Activated CD8-positive, alpha-beta memory T cell treated with anti-CD3 and anti-CD28 coated beads, Interleukin-2, amount 10 ng/mL, durations not matched to agents 7 days and 5 days (primary cell): ENCODE measurements around the gene GDF2. TPM values are rescaled to one million over a fixed set of nuclear protein-coding genes. Genes with fewer than 3 reads are reported as not detected.

Source experiments
- ATAC-seq: fragments of 150-1000 bp; cut with Tn5 transposase; one replicate; pipeline ENCODE4 v1.10.0; 2021; ENCODE audit warnings: moderate library complexity
- CTCF ChIA-PET: fragments of 350-600 bp; sonication (Branson Sonifier 250); formaldehyde crosslinking; loops from one replicate; lab custom pipeline; 2021; ENCODE audit warnings: antibody characterized with exemption; lab: Charles Lee
- DNase-seq: peaks from one replicate; pipeline ENCODE4 v3.0.0-alpha.2; 2020
- H3K27ac Mint-ChIP-seq: one replicate; pipeline ENCODE4 v1.8.0; 2021; ENCODE audit warnings: mild to moderate bottlenecking, mixed read lengths
- H3K27me3 Mint-ChIP-seq: one replicate; pipeline ENCODE4 v1.8.0; 2021; ENCODE audit warnings: mixed read lengths
- H3K36me3 Mint-ChIP-seq: one replicate; pipeline ENCODE4 v1.8.0; 2021; ENCODE audit warnings: mild to moderate bottlenecking, mixed read lengths
- H3K4me1 Mint-ChIP-seq: one replicate; pipeline ENCODE4 v1.8.0; 2021; ENCODE audit warnings: mixed read lengths
- H3K4me3 Mint-ChIP-seq: one replicate; pipeline ENCODE4 v1.8.0; 2021; ENCODE audit warnings: mild to moderate bottlenecking, moderate library complexity, mixed read lengths
- H3K9me3 Mint-ChIP-seq: one replicate; pipeline ENCODE4 v1.8.0; 2022; ENCODE audit warnings: low read depth, mixed read lengths
- total RNA-seq, 2 experiments: library from RNA; stranded (reverse); gene quantifications; one replicate each; pipeline ENCODE4 v1.2.3, GENCODE V29; 2021

GDF2 gene
- total RNA-seq, 2 experiments from 2014 or later, result not detected

DNA sequence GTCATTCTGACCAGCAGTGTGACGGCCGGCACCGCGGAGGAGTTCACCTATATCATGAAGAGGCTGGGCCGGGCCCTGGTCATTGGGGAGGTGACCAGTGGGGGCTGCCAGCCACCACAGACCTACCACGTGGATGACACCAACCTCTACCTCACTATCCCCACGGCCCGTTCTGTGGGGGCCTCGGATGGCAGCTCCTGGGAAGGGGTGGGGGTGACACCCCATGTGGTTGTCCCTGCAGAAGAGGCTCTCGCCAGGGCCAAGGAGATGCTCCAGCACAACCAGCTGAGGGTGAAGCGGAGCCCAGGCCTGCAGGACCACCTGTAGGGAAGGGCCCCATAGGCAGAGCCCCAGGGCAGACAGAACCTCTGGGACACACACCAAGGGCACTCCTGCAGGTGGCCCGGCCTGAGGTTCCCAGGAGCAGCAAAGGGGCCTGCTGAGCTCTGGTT lies 34.9 kb downstream of the GDF2 start:
- CTCF ChIA-PET, result no interaction called here
- ATAC-seq, result no peak
- H3K27me3 Mint-ChIP-seq, result no peaks in the 10 kb centered on the region
- no peak for DNase-seq
- no peaks in the 10 kb centered on the region for H3K9me3 Mint-ChIP-seq
- H3K4me1 Mint-ChIP-seq, result no peaks in the 10 kb centered on the region
- H3K27ac Mint-ChIP-seq, result no peak overlapping the region
- H3K36me3 Mint-ChIP-seq, result no peaks in the 10 kb centered on the region
- H3K4me3 Mint-ChIP-seq, result no peak overlapping the region

DNA sequence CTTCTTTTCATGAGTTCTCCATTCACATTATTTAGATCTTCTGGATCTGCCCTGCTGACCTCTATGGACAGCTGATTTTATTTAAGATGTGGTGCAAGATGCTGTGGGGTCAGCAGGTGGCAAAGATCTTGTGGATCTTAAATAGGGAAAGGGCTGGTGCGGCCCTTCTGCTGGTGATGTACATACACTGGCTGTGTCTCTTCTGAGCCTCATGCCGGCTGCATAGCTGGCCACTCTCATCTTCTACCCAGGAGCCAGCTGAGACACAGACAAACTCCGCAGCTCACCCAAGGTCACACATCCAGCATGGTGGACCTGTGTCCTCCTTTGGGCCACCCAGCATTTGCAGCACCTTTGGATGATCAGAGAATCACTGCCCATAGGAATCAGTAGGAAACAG lies 35.7 kb downstream of the GDF2 start:
- no peak overlapping the region for H3K4me3 Mint-ChIP-seq
- H3K27ac Mint-ChIP-seq, result no peak overlapping the region
- ATAC-seq, result no peak
- H3K27me3 Mint-ChIP-seq, result no peaks in the 10 kb centered on the region
- H3K4me1 Mint-ChIP-seq, result no peaks in the 10 kb centered on the region
- CTCF ChIA-PET, result no interaction called here
- no peak for DNase-seq
- no peaks in the 10 kb centered on the region for H3K36me3 Mint-ChIP-seq
- H3K9me3 Mint-ChIP-seq, result no peaks in the 10 kb centered on the region

DNA sequence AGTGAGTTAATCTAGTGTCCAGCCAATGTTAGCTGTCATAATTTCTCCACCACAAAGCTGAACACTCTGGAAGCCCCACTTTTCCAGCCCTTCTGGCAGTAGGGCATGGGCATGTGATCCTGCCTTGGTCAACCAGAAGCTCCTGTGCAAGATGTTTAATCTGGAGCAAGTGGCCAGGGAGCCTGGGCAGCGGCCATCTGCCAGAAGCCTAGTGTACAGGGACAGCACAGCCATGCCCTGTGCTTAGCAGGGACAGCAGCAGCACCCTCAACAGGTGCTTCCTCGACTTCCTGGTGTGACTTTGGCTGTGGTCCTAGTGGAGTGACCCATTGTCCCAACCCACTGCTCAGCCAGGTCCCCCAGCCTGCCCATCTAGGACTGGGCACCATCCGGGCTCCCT lies 36.2 kb downstream of the GDF2 start:
- H3K9me3 Mint-ChIP-seq, result no peaks in the 10 kb centered on the region
- ATAC-seq (no peak), DNase-seq (no peak)
- no peaks in the 10 kb centered on the region for H3K36me3 Mint-ChIP-seq
- H3K27ac Mint-ChIP-seq, result no peak overlapping the region
- H3K4me3 Mint-ChIP-seq, result no peak overlapping the region
- no peaks in the 10 kb centered on the region for H3K27me3 Mint-ChIP-seq
- CTCF ChIA-PET, result no interaction called here
- H3K4me1 Mint-ChIP-seq, result no peaks in the 10 kb centered on the region

DNA sequence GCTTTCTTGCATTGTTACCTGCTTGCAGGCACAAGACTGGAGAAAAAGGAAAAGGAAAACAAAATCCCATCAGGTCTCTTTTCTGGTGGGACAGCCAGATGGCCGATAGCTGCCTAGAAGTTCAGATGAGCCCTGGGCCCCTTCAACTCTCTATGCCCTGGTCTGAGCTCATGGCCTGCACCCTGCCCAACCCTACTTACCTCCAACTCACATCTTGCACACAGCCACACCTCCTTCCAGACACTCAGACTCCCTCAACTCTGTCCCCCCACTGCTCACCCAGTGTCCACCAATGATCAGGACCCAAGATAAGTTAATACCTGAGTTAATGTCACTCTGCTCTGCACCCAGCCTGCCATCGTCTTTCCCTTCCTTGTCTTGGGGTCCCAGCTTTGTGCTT lies 36.8 kb downstream of the GDF2 start:
- H3K4me1 Mint-ChIP-seq, result no peaks in the 10 kb centered on the region
- H3K27me3 Mint-ChIP-seq, result no peaks in the 10 kb centered on the region
- DNase-seq (no peak), ATAC-seq (no peak)
- H3K36me3 Mint-ChIP-seq, result no peaks in the 10 kb centered on the region
- no peak overlapping the region for H3K4me3 Mint-ChIP-seq
- H3K9me3 Mint-ChIP-seq, result no peaks in the 10 kb centered on the region
- CTCF ChIA-PET, result interaction anchor here (1.6 kb wide), 1 partner anchor 311 kb away, joined by 4 read pairs; no protein-coding TSS in a partner anchor
- no peak overlapping the region for H3K27ac Mint-ChIP-seq

DNA sequence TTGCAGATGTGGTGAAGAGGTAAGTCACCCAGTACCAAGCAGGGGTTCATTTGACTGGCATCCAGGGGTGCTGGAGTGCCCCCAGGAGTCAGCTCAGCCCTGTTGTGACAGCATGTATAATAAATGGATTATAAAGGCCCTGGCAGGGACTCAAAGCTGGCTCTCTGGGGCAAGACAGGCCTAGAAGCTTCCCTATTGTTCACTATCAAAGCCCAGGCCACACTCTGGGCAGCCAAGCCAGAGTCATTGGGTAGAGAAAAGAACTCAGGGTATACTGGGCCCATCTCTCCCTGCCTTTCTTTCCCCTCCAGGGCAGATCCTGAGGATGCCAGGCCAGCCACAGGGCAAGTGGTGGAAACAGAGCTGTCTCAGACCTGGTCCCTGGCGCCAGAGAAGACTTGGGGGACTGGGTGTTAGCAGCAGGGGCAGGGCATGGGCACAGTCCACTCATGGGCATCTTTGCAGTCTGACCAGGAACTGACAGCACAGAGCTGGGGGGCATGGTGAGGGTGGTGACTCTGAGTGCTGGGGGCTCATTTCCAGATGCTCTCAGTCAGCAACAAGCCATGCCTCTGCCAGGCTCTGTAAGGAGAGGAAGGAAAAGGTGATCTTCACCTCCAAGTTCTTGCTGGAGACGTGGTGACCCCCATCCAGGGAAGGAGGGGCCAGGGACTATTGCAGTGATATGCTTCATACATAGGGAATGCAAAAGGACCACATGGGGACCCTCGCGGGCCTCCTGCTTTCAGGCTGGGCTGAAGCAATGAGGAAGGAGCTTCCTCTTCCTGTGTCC lies 37.6 kb downstream of the GDF2 start:
- DNase-seq (no peak), ATAC-seq (no peak)
- H3K9me3 Mint-ChIP-seq, result no peaks in the 10 kb centered on the region
- H3K4me3 Mint-ChIP-seq, result no peak overlapping the region
- CTCF ChIA-PET, result interaction anchor here (1.6 kb wide), 1 partner anchor 311 kb away, joined by 4 read pairs; no protein-coding TSS in a partner anchor
- H3K4me1 Mint-ChIP-seq, result no peaks in the 10 kb centered on the region
- no peak overlapping the region for H3K27ac Mint-ChIP-seq
- H3K36me3 Mint-ChIP-seq, result no peaks in the 10 kb centered on the region
- no peaks in the 10 kb centered on the region for H3K27me3 Mint-ChIP-seq

DNA sequence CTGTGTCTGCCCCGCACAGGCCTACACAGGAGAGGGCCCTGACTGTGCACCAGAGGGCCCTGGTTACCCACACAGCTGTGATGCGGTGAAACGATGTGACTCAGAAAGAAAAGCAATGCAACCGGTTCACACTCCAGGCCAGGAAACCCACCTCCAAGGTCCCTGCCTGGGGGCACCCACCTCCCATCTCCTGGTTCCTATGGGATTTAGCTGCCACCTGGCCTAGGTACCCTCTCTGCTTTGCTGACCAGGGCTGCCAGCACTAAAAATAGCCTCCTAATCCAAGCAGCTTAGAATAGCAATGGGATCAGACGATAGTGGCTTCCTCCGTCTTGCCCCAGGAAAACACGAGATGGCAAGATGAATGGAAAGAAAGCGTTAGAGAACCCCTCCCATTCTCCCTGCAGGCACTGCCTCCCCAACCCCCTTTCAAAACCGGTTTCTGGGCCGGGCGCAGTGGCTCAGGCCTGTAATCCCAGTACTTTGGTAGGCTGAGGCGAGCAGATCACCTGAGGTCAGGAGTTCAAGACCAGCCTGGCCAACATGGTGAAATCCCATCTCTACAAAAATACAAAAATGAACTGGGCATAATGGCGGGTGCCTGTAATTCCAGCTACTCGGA lies 38.3 kb downstream of the GDF2 start:
- Mint-ChIP-seq H3K9me3 (no peaks in the 10 kb centered on the region), H3K4me1 (no peaks in the 10 kb centered on the region), H3K27me3 (no peaks in the 10 kb centered on the region), H3K4me3 (no peak overlapping the region), H3K36me3 (no peaks in the 10 kb centered on the region), H3K27ac (no peak overlapping the region)
- no peak for DNase-seq
- CTCF ChIA-PET, result interaction anchor here (1.6 kb wide), 1 partner anchor 312 kb away, joined by 4 read pairs; no protein-coding TSS in a partner anchor
- no peak for ATAC-seq

DNA sequence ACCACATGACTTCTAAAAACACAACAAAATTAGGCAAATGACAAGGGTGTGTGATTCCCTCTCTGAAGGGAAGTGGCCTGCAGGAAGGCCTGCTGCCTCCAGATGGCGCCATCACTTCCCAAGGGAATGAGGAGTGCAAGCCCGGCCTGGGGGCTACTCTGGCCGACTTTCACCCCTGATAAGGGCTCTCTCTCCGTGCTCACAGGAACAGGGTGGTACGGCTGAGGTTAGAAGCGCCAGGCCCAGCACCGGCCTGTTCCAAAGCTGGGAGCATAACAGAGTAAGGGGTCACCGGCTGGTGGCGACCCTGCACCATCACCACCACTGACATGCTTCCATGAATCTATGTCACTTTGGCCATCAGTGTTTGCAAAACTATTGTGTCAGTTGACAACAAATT lies 39.0 kb downstream of the GDF2 start:
- H3K4me1 Mint-ChIP-seq, result no peaks in the 10 kb centered on the region
- H3K27ac Mint-ChIP-seq, result no peak overlapping the region
- no peaks in the 10 kb centered on the region for H3K9me3 Mint-ChIP-seq
- CTCF ChIA-PET, result interaction anchor here (0.7 kb wide), 1 partner anchor 13 kb away, joined by 3 read pairs; no protein-coding TSS in a partner anchor
- no peak overlapping the region for H3K4me3 Mint-ChIP-seq
- H3K36me3 Mint-ChIP-seq, result no peaks in the 10 kb centered on the region
- no peak for DNase-seq
- no peak for ATAC-seq
- peaks cover 3% of the 10 kb centered on the region for H3K27me3 Mint-ChIP-seq

DNA sequence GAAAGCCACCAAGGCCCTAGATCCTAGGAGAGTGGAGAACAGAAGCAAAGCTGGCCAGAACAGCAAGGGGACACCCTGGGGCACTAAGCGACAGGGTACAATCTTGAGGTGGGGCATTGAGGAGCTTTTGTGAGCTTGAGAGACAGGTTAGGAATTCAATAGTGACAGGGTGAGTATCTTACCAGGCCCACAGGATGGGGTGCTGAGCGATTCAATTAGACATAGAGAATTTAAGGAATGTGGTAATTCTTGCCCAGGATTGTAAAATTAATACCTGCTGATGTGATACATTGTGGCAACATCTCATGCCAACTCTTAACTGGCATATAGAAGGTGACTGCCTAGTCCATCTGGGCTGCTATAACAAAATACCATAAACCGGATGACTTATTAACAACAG lies 39.9 kb downstream of the GDF2 start:
- Mint-ChIP-seq H3K9me3 (no peaks in the 10 kb centered on the region), H3K4me1 (no peaks in the 10 kb centered on the region), H3K4me3 (no peak overlapping the region), H3K27ac (no peak overlapping the region), H3K27me3 (peaks cover 3% of the 10 kb centered on the region), H3K36me3 (no peaks in the 10 kb centered on the region)
- ATAC-seq (no peak), DNase-seq (no peak)
- CTCF ChIA-PET, result interaction anchor here (0.7 kb wide), 1 partner anchor 12 kb away, joined by 3 read pairs; no protein-coding TSS in a partner anchor

DNA sequence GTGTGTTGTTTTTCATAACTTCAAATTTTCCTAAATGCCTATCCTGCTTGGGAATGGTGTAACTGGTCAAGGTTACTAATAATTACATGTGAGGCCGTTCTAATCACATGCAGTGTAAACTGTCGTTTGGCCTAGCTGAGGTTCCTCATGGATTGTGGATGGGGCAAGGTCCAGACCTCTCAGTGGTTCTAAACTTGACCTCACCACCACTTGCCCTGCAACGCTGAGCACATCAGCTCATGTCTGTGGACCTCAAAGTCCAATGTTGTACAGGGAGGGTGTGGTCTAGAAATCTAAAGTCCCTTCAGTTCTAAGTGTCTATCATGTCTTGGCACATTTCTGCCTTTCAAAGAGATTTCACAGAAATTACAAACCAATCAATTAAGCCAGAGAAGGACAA lies 41.5 kb downstream of the GDF2 start:
- Mint-ChIP-seq H3K9me3 (no peaks in the 10 kb centered on the region), H3K4me3 (no peak overlapping the region), H3K27me3 (peaks cover 3% of the 10 kb centered on the region), H3K36me3 (no peaks in the 10 kb centered on the region), H3K27ac (no peak overlapping the region), H3K4me1 (no peaks in the 10 kb centered on the region)
- DNase-seq, result no peak
- no peak for ATAC-seq
- CTCF ChIA-PET, result no interaction called here

DNA sequence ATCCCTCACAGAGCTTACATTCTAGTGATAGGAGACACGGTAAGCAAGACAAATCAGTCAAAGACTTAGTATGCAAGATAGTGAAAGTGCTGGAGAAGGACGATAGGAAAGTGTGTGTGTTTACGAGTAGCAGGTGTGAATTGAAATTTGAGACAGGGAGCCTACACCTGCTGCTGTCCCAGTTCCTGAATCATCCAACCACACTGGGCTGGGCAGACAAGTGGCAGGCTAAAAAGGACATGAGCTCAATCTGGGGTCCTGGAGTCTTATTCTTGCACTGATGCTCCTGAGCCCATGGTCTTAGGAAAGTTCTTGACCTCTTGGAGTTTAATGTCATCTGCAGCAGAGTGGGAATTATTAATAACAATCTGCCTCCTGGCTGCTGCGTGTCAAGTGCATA lies 42.1 kb downstream of the GDF2 start:
- Mint-ChIP-seq H3K4me3 (no peak overlapping the region), H3K36me3 (no peaks in the 10 kb centered on the region), H3K9me3 (no peaks in the 10 kb centered on the region), H3K27ac (no peak overlapping the region), H3K4me1 (no peaks in the 10 kb centered on the region), H3K27me3 (peaks cover 3% of the 10 kb centered on the region)
- DNase-seq (no peak), ATAC-seq (no peak)
- CTCF ChIA-PET, result no interaction called here

DNA sequence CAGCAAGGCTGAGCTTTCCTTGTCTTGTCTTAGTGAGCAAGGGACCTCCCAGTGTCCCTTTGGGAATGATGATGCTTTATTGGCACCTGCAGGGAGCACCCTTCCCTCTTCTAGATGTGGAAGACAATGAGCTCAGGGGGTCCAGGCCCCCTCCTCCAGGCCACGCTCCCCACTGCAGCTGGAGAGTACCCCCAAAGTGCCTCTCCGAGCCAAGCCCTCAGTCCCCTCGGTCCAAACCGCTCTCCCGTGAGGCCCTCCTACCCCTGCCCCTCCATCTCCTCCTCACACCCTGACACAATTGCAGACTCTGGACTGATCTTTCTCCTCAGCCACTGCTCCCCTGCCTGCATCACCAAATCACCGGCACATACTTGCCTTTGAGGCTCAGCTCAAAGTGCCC lies 42.7 kb downstream of the GDF2 start:
- Mint-ChIP-seq H3K9me3 (no peaks in the 10 kb centered on the region), H3K4me1 (no peaks in the 10 kb centered on the region), H3K27me3 (peaks cover 3% of the 10 kb centered on the region), H3K4me3 (no peak overlapping the region), H3K27ac (no peak overlapping the region), H3K36me3 (no peaks in the 10 kb centered on the region)
- no peak for DNase-seq
- ATAC-seq, result no peak
- CTCF ChIA-PET, result no interaction called here

DNA sequence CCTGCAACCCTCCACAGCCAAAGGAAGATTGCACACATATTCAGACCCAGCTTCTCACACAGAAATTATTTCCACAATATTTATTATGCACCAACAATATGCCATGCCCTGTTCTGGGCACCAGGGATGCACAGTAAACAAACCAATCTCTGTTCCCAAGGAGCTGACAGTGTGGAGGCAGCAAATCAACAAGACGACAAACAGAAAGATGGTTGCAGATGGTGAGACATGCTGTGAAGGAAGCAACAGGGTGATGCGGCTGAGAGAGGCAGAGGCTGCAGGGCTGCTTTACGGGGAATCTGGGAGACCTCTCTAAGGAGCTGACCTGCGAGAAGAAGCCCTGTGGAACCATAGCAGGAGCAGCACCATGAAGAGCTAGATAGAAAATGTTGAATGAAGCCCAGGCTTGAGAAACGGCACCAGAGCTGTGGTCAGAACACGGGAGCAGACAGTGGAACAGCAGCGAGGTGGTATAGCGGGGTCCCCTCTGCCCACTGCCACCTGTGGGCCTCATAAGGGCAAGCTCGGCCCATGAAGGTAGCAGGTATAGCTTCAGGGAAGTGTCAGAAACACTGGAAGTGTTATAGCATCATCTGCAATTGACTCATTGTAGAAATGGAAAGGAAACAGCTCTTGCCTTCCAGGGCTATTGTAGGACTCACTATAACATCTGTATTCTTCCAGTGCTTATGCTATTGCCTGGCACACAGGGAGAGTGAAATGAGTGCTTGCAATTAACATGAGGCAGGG lies 43.4 kb downstream of the GDF2 start:
- ATAC-seq (no peak), DNase-seq (no peak)
- Mint-ChIP-seq H3K27ac (no peak overlapping the region), H3K9me3 (no peaks in the 10 kb centered on the region), H3K4me3 (no peak overlapping the region), H3K27me3 (peaks cover 3% of the 10 kb centered on the region), H3K4me1 (no peaks in the 10 kb centered on the region), H3K36me3 (no peaks in the 10 kb centered on the region)
- CTCF ChIA-PET, result interaction anchor here (0.9 to 2.2 kb wide), 2 partner anchors 9 to 25 kb away, joined by 3 to 7 read pairs; no protein-coding TSS in a partner anchor

DNA sequence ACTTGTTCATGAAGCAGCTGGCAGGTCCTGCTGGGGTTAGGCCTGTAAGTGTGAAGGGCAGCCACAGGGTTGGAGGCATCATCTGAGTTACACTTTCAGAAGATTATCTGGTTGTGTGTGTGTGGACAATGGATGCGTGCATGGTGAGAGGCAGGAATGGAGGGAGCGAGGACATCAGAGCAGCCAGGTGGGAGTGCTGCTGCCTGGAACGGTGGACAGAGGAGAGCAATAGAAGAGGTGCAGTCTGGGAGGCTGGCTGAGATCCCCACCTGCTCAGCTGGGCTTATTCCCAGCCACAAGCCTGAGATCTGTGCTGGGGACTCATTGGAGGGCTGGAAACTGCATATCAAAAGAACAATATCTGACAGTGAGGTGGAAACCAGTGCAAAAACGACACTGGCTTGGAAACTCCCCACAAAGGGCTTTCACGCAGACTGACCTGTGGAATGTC lies 44.0 kb downstream of the GDF2 start:
- no peaks in the 10 kb centered on the region for H3K9me3 Mint-ChIP-seq
- no peaks in the 10 kb centered on the region for H3K36me3 Mint-ChIP-seq
- CTCF ChIA-PET, result interaction anchor here (0.9 to 2.2 kb wide), 2 partner anchors 8 to 26 kb away, joined by 3 to 7 read pairs; no protein-coding TSS in a partner anchor

More for the DNA sequence above, 44.0 kb downstream of the GDF2 start:
- H3K27ac Mint-ChIP-seq, result no peak overlapping the region
- H3K4me1 Mint-ChIP-seq, result no peaks in the 10 kb centered on the region
- ATAC-seq (no peak), DNase-seq (no peak)
- no peak overlapping the region for H3K4me3 Mint-ChIP-seq
- H3K27me3 Mint-ChIP-seq, result peaks cover 3% of the 10 kb centered on the region
